ENCODE data around the gene ERCC6L2.

ERCC6L2 gene

DNA sequence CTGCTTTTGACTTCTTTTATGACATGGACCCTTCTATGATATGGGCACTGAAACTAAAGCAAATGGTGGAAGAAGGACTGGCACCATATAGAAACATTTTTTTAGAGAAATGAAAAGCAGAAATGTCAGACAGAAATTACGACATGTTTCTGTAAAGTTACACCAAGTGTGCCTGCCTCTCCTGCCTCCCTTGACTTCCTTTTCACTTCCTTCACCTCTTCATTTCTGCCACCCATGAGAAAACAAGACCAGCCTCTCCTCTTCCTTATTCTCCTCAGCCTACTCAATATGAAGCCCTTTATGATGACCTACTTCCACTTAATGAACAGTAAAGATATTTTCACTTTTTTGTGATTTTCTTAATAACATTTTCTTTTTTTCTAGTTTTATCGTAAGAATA, 44.5 kb downstream of the ERCC6L2 start:
- DNase-seq (ENCODE audit: low spot score) = no peak

DNA sequence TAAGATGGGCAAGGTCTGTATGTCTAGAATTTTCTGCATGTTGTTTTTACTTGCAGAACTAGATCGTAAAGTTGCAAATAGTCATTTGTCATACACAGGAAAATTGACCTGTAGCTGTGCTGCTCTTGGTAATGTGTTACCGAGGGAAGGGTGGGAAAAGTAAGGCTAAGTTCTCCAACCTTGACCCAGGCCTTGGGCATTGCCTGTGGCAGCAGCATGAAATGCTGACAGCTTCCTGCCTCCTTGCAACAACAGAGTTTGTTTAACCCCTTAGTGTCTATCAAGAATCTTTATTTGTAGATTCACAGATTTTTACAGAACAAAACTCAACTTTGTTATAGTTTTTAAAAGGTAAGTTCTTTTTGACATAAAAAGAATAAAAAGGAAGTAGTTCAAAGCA, 48.3 kb downstream of the ERCC6L2 start:
- no peak for DNase-seq (ENCODE audit: low spot score)

DNA sequence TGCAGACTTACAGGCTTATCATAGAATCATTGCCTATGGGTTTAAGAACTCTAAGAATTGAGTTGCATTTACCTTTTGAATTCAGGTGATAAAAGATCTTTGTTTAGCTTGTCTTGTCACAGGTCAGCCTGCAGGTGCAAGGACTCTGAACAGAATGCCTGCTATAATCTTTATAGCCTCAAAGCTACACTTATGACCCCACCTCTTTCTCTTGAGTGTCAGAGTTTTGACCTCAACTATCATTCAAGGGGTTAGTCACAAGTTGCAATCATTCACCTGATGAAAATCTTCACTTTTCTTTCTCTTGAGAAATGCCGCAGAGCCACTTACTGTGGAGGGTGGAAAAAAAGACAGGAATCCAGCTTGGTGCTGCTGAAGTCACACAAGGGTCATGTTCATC, 49.5 kb downstream of the ERCC6L2 start:
- no peak for DNase-seq (ENCODE audit: low spot score)

DNA sequence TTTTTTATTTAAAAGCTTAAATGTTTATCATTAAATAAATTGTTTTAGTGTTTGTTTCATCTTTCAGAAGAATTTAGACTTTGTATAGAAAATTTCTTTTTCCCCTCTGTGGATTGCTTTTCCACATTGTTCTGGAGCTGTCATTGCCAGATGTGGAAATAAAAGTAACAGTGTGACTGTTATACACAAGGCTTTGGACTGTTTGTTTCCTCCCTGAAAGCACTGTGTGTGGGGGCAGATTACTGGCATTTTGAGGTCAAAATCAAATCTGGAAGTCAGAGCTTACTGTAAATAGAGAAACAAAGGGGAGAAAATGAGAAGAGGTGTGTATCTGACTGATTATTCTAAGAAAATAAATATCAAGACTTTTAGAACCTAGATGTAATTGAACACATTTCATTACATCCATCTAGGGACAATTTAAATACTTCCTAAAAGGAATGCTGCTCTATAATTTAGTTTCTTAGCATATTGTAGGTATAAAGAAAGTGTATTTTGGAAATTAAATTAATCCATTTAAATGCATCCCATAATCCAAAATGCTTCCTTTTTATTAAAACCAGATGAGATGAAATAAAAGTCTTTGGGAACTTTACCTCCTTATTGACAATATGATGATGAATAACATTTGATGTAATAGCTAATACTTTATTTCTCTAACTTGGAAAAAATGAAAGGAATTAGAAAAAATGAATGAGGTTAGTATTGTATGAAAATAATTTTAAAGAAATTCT, 51.9 kb downstream of the ERCC6L2 start:
- no peak for DNase-seq (ENCODE audit: low spot score)

DNA sequence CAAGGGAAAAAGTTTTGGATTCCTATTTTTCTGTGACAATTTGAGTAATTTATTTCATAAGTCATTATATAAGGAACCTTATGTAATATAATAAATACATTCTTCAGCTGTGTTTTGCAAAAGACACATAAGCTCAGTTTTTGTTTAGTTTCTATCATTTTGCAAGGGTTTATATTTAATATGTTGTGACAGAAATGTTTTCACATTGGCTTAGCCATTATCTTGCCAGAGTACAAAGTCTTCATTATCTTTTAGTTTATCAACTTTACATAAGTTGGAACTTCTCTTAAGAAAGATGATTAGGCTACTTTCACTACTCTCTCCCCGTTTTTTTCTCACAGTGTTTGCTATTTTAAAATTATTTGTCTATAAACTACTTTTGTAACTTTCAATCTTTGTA, 54.8 kb downstream of the ERCC6L2 start:
- DNase-seq (ENCODE audit: low spot score) = no peak

DNA sequence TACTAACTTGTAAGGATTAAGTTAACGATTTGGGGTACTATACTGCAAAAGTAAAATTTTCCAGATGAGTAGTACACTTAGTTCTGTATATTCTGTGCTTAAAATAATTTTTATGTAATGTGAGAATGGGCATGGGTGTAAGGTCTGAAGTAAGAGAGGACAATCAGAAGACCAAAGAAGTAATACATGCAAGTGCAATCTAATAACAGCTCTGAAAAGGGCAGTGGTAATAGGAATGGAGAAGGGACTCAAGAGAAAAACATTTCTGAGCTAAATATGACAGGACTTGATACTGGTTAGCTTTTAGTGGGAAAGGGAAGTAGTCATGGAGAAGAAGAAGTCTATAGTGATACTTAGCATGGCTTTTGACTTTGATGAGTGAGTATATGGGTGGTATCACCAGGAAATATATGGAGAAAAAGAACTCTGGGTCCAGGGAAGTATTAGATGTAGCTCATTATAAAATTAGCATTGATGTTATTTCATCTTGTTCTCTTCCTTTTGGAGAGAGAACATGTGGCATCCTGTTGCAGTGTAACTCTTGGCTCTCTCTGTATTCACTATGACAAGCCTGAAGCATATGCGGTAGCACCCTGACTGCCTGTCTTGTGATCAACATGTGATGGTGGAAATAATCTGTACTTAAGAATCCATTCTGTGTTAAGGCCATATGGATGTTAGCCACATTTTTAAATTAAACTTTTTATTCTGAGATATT, 60.5 kb downstream of the ERCC6L2 start:
- no peak for DNase-seq (ENCODE audit: low spot score)

DNA sequence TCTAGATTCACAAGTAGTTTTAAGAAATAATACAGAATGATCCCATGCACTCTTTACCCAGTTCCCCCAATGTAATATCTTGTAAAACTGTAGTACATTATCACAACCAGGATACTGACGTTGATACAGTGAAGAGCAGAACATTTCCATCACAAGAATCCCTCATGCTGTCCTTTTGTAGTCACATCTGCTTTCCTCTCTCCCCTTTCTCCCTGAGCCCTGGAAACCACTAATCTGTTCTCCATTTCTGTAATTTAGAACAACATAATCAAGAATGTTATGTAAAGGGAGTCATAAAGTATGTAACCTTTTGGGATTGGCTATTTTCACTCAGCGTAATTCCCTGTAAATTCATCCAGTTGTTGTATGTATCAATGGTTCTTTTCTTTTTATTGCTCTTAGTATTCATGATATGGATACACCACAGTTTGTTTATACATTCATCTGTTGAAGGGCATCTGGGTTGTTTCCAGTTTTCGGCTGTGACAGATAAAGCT, 61.1 kb downstream of the ERCC6L2 start:
- no peak for DNase-seq (ENCODE audit: low spot score)

DNA sequence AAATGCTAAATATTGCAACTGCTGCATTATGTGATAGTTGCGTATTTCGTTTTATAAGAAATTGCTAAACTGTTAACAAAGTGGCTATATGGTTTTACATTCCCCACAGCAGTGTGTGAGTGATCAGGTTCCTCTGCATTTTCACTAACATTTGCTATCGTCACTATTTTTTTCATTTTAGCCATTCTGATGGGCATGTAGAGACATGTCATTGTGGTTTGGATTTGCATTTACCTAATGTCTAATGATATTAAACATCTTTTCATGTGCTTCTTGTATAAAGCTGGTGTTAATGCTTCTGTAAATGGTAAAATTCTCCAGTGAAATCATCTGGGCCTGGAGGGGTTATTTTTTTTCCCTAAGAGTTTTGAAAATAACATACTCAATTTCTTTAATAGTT, 61.6 kb downstream of the ERCC6L2 start:
- no peak for DNase-seq (ENCODE audit: low spot score)

DNA sequence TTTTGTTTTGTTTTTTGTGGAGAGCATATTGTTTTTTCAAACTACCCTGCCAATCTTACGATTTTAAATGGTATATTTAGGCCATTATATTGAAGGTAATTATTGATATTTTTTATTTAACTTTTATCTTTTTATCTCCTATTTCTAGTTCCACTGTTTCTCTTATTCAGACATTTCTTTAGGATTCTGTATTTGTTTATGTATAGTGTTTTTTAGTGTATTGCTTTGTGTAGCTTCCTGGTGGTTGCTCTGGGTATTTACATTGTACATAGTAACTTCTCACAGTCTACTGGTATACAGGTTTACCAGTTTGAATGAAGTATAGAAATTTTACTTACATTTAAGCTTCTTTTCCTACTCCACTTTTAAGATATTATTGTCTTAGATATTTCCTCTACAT, 63.2 kb downstream of the ERCC6L2 start:
- DNase-seq (ENCODE audit: low spot score) = no peak

DNA sequence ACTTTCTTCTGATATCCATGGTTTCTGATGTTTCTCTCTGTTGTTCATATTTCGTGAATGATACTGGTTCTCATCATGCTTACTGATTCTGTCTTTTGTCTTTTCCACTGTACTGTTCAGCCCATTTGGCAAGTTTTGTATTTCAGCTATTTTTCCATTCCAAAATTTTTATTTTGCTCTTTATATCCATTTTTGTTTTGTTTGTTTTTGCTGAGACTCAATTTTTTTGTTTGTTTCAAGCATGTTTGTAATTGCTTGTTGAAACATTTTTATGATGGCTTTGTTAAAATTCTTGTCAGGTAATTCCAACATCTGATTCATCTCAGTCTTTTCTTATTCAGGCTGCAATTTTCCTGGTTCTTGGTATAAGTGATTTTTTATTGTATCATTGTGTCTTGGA, 64.0 kb downstream of the ERCC6L2 start:
- DNase-seq (ENCODE audit: low spot score) = no peak

DNA sequence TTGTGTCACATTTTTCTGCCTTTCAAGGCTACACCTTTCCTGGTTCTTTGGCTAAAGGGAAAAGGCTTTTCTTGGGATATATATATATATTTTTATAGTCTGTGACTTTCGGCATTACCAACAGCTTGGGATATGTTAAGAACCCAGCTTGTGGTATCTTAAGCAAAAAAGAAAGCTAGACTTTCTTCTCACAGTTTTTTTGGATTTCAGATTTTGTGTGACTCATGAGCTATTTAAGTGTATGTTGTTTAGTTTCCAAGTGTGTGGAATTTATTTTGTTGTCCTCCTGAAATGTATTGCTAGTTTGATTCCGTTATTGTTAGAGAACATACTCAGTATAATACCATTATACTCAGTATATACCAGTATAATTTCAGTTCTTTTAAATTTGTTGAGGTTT, 64.8 kb downstream of the ERCC6L2 start:
- no peak for DNase-seq (ENCODE audit: low spot score)

DNA sequence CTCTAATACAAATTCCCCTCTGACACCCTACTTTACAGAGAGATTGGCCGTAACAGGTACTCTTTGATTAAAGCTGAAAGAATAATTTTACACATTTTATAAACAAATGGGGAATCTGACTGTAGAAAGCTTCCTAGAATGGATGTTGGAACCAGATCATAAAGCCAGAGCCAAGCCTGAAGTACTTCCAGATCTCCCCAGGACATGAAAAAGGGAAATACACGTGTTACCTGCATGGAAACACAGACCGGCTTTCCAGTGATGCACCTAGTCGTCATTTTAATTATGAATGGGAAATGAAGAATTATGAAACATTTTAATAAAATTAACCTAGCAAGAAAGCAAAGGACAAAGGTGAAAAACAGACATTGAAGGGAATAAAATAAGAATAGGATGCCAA, 66.5 kb downstream of the ERCC6L2 start:
- no peak for DNase-seq (ENCODE audit: low spot score)

DNA sequence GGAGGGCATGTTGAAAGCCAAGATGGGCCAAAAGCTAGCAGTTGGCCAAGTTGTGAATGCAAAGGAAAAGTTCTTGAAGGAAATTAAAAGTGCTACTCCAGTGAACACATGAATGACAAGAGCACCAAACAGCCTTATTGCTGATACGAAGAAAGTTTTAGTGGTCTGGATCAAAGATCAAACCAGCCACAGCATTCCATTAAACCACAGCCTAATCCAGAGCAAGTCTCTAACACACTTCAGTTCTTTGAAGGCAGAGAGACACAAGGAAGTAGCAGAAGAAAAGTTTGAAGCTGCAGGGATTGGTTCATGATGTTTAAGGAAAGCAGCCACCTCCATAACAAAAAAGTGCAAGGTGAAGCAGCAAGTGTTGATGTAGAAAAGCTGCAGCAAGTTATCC, 71.6 kb downstream of the ERCC6L2 start:
- no peak for DNase-seq (ENCODE audit: low spot score)

DNA sequence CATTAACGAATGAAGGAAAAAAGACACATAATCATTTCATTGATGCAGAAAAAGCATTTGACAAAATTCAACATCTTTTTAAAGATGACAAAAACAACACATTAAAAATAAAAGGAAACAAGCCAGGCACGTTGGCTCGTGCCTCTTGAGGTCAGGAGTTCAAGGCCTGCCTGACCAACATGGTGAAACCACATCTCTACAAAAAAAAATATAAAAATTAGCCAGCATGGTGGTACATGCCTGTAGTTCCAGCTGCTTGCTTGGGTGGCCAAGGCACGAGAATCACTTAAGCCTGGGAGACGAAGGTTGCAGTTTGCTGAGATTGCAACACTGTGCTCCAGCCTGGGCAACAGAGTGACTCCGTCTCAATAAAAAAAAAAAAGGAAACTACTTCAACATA, 77.0 kb downstream of the ERCC6L2 start:
- DNase-seq (ENCODE audit: low spot score) = no peak

DNA sequence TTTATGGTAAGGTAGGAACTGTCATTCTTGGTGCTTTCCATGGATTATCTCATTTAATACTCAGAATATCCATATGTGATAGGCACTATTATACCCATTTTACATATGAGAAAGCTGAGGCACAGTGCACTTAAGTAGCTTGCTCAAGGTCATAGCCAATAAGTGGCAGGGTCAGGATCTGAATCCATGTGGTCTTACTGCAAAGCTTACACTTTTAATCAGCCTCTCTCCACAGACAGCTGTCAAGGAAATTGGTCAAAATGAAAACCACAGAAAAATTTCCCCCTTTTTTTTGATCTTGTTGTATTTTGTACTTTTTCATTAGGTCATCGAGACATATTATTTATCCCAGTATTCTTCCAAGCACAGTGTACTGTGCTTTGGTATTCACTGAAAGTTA, 78.5 kb downstream of the ERCC6L2 start:
- DNase-seq (ENCODE audit: low spot score) = no peak

DNA sequence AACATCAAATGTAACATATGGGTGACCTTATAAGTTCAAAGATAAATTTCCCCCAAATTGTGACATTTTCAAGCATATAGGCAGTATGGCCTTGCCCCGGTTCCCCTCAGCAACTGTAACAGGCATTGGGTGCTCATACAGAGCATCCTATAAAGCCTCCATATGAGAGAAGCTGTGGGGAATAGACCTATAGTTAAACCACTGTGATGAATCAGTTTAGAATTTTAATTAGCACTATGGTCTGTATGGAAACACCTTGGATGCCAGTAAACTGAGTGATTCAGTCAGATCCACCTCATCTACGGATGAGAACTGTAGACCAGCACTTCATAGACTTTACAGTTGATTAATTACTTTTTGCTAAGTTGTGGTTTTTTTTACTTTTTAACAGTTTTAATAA, 79.4 kb downstream of the ERCC6L2 start:
- no peak for DNase-seq (ENCODE audit: low spot score)

DNA sequence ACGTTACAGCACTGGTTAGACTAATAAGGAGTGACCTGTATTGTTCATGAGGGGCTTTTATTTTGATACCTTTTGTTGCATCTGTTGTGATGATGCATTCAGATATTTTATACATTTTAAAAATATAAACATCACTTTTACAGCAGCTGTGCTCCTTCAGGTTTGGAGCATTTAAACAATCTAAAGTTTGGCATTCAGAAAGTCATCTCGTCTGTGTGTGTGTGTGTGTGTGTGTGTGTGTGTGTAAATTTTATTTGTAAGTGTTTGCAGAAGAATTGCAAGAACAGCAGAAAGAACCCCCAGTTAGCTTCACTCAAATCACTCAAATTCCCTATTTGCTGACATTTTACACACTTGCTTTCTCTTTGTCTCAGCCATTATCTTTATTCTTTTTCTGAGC, 87.4 kb downstream of the ERCC6L2 start:
- DNase-seq (ENCODE audit: low spot score) = no peak

DNA sequence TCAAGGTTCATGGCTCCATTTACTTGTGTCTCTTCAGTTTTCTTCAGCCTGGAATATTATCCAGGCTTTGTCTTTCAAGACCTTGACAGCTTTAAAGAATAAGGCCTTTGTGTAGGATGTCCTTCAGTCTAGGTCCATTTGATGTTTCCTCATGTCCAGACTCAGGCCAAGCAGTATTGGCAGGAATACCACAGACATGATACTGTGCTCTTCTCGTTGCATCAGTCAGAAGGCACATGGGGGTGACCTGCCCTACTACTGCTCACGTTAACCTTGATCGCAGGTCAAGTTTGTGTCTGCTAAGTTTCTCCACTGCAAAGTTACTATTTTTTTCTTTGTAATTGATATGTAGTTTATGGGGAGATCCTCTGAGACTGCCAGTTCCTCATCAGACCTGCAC, 88.2 kb downstream of the ERCC6L2 start:
- DNase-seq (ENCODE audit: low spot score) = no peak

DNA sequence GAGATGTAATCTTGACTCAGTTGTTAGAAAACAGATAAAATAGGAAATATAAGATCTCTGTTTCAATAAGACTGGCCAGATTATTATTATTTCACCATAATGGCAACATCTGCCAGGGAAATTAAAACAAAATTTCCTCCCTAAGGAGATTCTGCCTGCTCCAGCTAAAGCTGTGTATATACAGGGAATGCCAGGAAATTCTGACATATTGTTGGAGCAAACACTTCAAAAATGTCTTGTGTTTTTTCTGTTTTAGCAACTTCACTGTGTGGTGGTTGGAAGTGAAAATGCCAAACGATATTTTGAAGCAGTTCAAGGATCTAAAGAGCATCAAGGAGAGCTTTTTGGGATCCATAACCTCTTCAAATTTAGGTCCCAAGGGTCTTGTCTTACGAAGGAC, 90.8 kb downstream of the ERCC6L2 start:
- DNase-seq (ENCODE audit: low spot score) = no peak

DNA sequence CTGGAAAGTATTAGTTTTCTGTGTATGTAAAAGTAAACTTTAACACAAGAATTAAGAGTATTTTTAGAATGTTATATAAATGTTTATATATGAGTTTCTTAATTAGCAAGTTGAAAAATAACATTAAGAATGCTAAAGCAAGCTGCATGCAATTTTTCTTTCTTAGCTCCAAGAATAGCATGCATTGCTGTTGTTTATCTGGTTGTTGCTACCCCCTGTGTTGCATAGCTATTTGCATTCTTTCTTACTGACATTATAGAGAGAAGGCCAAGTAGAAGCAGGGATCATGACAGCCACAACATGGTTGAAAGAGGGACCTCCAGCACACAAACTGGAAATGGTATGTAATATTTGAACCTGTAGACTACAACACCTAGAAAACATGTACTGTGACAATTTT, 94.8 kb downstream of the ERCC6L2 start:
- no peak for DNase-seq (ENCODE audit: low spot score)

DNA sequence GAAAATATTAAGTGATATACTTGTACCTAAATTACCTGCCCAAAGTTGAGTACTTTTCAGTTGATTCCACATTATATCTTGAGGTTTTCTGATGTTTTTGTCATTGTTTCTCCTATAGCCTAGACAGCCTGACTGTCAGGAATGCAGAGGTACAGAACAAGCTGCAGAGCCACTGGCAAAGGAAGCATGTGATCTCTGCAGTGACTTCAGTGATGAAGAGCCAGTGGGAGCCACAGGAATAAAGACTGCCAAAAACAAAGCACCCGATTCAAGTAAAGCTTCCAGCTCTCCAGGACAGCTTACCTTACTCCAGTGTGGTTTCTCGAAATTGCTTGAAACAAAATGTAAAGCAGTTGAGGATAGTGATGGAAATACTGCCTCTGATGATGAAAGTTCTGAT, 96.3 kb downstream of the ERCC6L2 start:
- DNase-seq (ENCODE audit: low spot score) = no peak

DNA sequence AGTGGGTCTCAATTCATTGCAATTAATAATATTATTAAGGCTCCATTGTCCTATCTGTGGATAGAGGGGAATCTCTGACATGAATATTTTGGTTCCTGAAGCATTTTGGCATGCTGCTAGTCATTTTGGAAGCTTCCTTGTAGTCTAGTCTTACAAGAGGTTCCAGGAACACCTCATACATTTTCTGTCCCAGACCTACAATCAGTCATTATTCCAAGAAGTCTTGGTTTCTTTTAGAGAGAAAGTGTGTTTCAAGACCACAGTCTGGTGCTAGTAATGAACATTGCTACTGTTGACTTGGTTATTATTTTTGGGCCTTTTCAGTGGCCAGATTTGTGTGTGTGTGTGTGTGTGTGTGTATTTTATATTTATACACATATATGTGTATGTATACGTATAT, 98.9 kb downstream of the ERCC6L2 start:
- DNase-seq (ENCODE audit: low spot score) = no peak

DNA sequence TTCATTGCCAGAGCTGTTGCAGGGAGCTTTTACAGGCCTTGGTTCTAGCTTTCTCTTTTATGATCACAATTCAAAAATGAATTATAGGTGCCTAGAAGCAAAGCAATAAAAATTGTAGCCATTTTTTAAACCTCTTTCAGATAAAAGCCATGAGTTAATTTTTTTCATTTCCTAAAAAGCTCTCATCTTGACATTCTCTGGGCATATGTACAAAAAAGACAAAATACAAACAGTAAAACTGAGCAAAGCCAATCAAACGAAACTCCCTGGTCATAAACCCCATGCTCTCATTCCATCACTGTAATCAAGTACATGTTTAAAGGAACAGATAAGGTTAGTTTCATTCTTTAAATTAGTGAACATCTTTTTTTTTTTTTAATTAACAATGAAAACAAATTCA, 101.9 kb downstream of the ERCC6L2 start:
- DNase-seq (ENCODE audit: low spot score) = no peak

DNA sequence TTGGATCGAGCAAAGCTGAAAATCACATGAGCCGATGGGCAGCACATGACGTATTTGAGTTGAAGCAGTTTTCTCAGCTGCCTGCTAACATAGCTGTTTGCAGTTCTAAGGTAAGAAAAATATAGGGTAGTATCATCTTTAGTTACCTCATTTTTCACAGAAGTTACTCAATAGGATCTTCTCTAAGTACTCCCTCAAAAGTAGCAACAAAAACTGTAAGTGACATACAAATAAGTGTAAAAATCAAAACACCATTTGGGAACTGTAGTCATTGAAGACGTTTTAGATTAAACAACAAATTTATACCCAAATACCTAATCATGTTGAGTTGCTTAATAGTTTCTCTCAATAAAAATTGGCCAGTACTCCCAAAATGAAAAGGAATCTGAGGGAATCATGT, 102.6 kb downstream of the ERCC6L2 start:
- DNase-seq (ENCODE audit: low spot score) = no peak
